Measurements from ENCODE around the gene HGD.

The HGD gene

GRCh38 chr3:120652281-120652680 lies 29.8 kb downstream of the HGD start:
- Histone ChIP-seq H3K27ac (no peak overlapping the region), H3K4me3 (ENCODE audit: low read depth, low read length) (no peak overlapping the region), H3K36me3 (replicated peaks) (no peaks in the 10 kb centered on the region), H3K27me3 (replicated peaks) (no peaks in the 10 kb centered on the region)
- no peak for TF ChIP-seq CTCF (IDR thresholded peaks at IDR 0.05; ENCODE audit: low read depth, low read length, missing control alignments)
- no peak for DNase-seq
- in situ Hi-C loops (cut with HindIII; ENCODE audit: low pct_ligation_motif_present, low sequenced_read_pairs) = no loop called here

- TF ChIP-seq CTCF (IDR thresholded peaks at IDR 0.05; ENCODE audit: low read depth, low read length, missing control alignments) = no peak
- Histone ChIP-seq H3K27me3 (replicated peaks) (no peaks in the 10 kb centered on the region), H3K27ac (no peak overlapping the region), H3K36me3 (replicated peaks) (no peaks in the 10 kb centered on the region), H3K4me3 (ENCODE audit: low read depth, low read length) (no peak overlapping the region)
- in situ Hi-C loops (cut with HindIII; ENCODE audit: low pct_ligation_motif_present, low sequenced_read_pairs) = no loop called here
- no peak for DNase-seq
These were observed 31.7 kb downstream of the HGD start for GRCh38 chr3:120650311-120650710.

GRCh38 chr3:120649830-120650233 lies 32.2 kb downstream of the HGD start:
- no peak for DNase-seq
- Histone ChIP-seq H3K27ac (no peak overlapping the region), H3K27me3 (replicated peaks) (no peaks in the 10 kb centered on the region), H3K36me3 (replicated peaks) (no peaks in the 10 kb centered on the region), H3K4me3 (ENCODE audit: low read depth, low read length) (no peak overlapping the region)
- no peak for TF ChIP-seq CTCF (IDR thresholded peaks at IDR 0.05; ENCODE audit: low read depth, low read length, missing control alignments)
- in situ Hi-C loops (cut with HindIII; ENCODE audit: low pct_ligation_motif_present, low sequenced_read_pairs) = no loop called here

GRCh38 chr3:120648290-120648689 lies 33.7 kb downstream of the HGD start:
- Histone ChIP-seq H3K4me3 (ENCODE audit: low read depth, low read length) (no peak overlapping the region), H3K27me3 (replicated peaks) (no peaks in the 10 kb centered on the region), H3K36me3 (replicated peaks) (no peaks in the 10 kb centered on the region), H3K27ac (no peak overlapping the region)
- no peak for TF ChIP-seq CTCF (IDR thresholded peaks at IDR 0.05; ENCODE audit: low read depth, low read length, missing control alignments)
- in situ Hi-C loops (cut with HindIII; ENCODE audit: low pct_ligation_motif_present, low sequenced_read_pairs) = no loop called here
- DNase-seq = no peak

- DNase-seq = no peak
- Histone ChIP-seq H3K27me3 (replicated peaks) (no peaks in the 10 kb centered on the region), H3K27ac (no peak overlapping the region), H3K36me3 (replicated peaks) (no peaks in the 10 kb centered on the region), H3K4me3 (ENCODE audit: low read depth, low read length) (no peak overlapping the region)
- TF ChIP-seq CTCF (IDR thresholded peaks at IDR 0.05; ENCODE audit: low read depth, low read length, missing control alignments) = no peak
- in situ Hi-C loops (cut with HindIII; ENCODE audit: low pct_ligation_motif_present, low sequenced_read_pairs) = no loop called here
These were observed 35.1 kb downstream of the HGD start for GRCh38 chr3:120646771-120647432.
